GM23338 (cell line): ENCODE data around the gene DCT. TPM values are rescaled to one million over a fixed set of nuclear protein-coding genes. Genes with fewer than 3 reads are reported as not detected.

Experiments used
- ATAC-seq: fragments of 200-7000 bp; cut with Tn5 transposase; 3 replicates; pipeline ENCODE4 v1.9.1; 2020
- DNase-seq: peaks from one replicate; pipeline ENCODE4 v3.0.0-alpha.2; 2015; ENCODE audit warnings: low spot score
- H2AFZ ChIP-seq: fragments of 200-600 bp; sonication (generic); 2 replicates; pipeline ENCODE4 v1.8.0; 2016; ENCODE audit warnings: antibody characterized with exemption, mild to moderate bottlenecking, moderate library complexity
- H3F3A ChIP-seq: fragments of 200-600 bp; sonication (generic); replicated peaks from 2 replicates; pipeline ENCODE4 v1.8.0; 2017; ENCODE audit warnings: antibody characterized with exemption, mixed run types, low read depth
- H3K27ac ChIP-seq: fragments of 200-600 bp; sonication (generic); 2 replicates; pipeline ENCODE4 v1.6.1; 2016; ENCODE audit warnings: low read depth
- H3K27me3 ChIP-seq: fragments of 200-600 bp; sonication (generic); 2 replicates; pipeline ENCODE4 v1.8.0; 2016; ENCODE audit warnings: mild to moderate bottlenecking, mixed run types, moderate library complexity; ENCODE audit not compliant: insufficient read depth
- H3K36me3 ChIP-seq: fragments of 200-600 bp; sonication (generic); 2 replicates; pipeline ENCODE4 v1.8.0; 2016; ENCODE audit warnings: mild to moderate bottlenecking; ENCODE audit not compliant: insufficient read depth
- H3K4me1 ChIP-seq: fragments of 200-600 bp; sonication (generic); 2 replicates; pipeline ENCODE4 v1.8.0; 2016; ENCODE audit warnings: mild to moderate bottlenecking, moderate library complexity; ENCODE audit not compliant: insufficient read depth
- H3K4me2 ChIP-seq: fragments of 200-600 bp; sonication (generic); 2 replicates; pipeline ENCODE4 v1.7.1; 2017; ENCODE audit warnings: mixed run types
- H3K4me3 ChIP-seq: fragments of 200-600 bp; sonication (generic); 2 replicates; pipeline ENCODE4 v1.6.1; 2016; ENCODE audit warnings: mixed run types
- H3K79me2 ChIP-seq: fragments of 200-600 bp; sonication (generic); replicated peaks from 2 replicates; pipeline ENCODE4 v1.8.0; 2017; ENCODE audit warnings: mild to moderate bottlenecking; ENCODE audit not compliant: insufficient read depth
- H3K9me2 ChIP-seq: fragments of 200-600 bp; sonication (generic); 2 replicates; pipeline ENCODE4 v1.8.0; 2017; ENCODE audit not compliant: insufficient read depth
- H4K20me1 ChIP-seq: fragments of 200-600 bp; sonication (generic); replicated peaks from 2 replicates; pipeline ENCODE4 v1.8.0; 2017; ENCODE audit warnings: mild to moderate bottlenecking; ENCODE audit not compliant: insufficient read depth
- H3K27ac Mint-ChIP-seq: 2 replicates; pipeline ENCODE4 v1.8.0; 2020; ENCODE audit warnings: inconsistent platforms, mild to moderate bottlenecking, moderate library complexity, mixed read lengths
- H3K27me3 Mint-ChIP-seq: 3 replicates; pipeline ENCODE4 v1.8.0; 2022; ENCODE audit warnings: low read depth, mild to moderate bottlenecking, moderate library complexity, mixed read lengths, inconsistent platforms; ENCODE audit not compliant: insufficient read depth, poor library complexity
- H3K36me3 Mint-ChIP-seq: 3 replicates; pipeline ENCODE4 v1.8.0; 2021; ENCODE audit warnings: low read depth, mild to moderate bottlenecking, inconsistent platforms, moderate library complexity, mixed read lengths
- H3K4me1 Mint-ChIP-seq: 3 replicates; pipeline ENCODE4 v1.8.0; 2020; ENCODE audit warnings: mild to moderate bottlenecking, inconsistent platforms, mixed read lengths
- H3K4me3 Mint-ChIP-seq: 3 replicates; pipeline ENCODE4 v1.8.0; 2021; ENCODE audit warnings: moderate library complexity, mild to moderate bottlenecking, inconsistent platforms, mixed read lengths
- H3K9me3 Mint-ChIP-seq: 3 replicates; pipeline ENCODE4 v1.8.0; 2020; ENCODE audit warnings: moderate library complexity, mild to moderate bottlenecking, inconsistent platforms, mixed read lengths
- EZH2 ChIP-seq: fragments of 200-600 bp; sonication (generic); IDR thresholded peaks from one replicate; pipeline ENCODE4 v1.8.0; 2017; ENCODE audit warnings: antibody characterized with exemption, mild to moderate bottlenecking, low read depth; ENCODE audit not compliant: unreplicated experiment
- NANOG ChIP-seq: IDR thresholded peaks from 2 replicates; pipeline ENCODE4 v1.6.1; 2016; ENCODE audit warnings: antibody characterized with exemption, borderline replicate concordance
- POLR2AphosphoS5 ChIP-seq: IDR thresholded peaks from 2 replicates; pipeline ENCODE4 v1.6.1; 2016; ENCODE audit warnings: antibody characterized with exemption, low read depth
- STAT1 ChIP-seq: IDR thresholded peaks from one replicate; pipeline ENCODE4 v1.6.1; 2016; ENCODE audit warnings: antibody characterized with exemption; ENCODE audit not compliant: unreplicated experiment
- ZNF331 ChIP-seq: fragments of 250-450 bp; sonication (Bioruptor Pico); IDR thresholded peaks from 2 replicates; pipeline ENCODE4 v1.5.0; 2020; ENCODE audit warnings: low read depth, mild to moderate bottlenecking, moderate library complexity
- polyA plus RNA-seq: library from polyadenylated mRNA; unstranded; fragments of >200 nt; fragmentation: Nextera tagmentation; extraction: Ambion mirVana; gene quantifications from 2 replicates; pipeline ENCODE4 v1.2.1, GENCODE V29; 2016
- total RNA-seq: library from RNA; depleted of rRNA; stranded (reverse); fragments of >200 nt; shearing (Covaris generic); gene quantifications from 2 replicates; pipeline ENCODE4 v1.2.3, GENCODE V29; 2014
- TF ChIP-seq, protein P1 (sequence below): fragments of 250-450 bp; sonication (Bioruptor Pico); IDR thresholded peaks from 2 replicates; pipeline ENCODE4 v1.5.0; 2020; ENCODE audit warnings: mild to moderate bottlenecking, moderate library complexity
- TF ChIP-seq, protein P2 (sequence below): IDR thresholded peaks from 2 replicates; pipeline ENCODE4 v1.6.1; 2016; ENCODE audit warnings: antibody characterized with exemption

The DCT gene
- total and polyA plus RNA-seq, 2 experiments from 2014 or later, result 0.14 TPM; not detected in 1

DNA sequence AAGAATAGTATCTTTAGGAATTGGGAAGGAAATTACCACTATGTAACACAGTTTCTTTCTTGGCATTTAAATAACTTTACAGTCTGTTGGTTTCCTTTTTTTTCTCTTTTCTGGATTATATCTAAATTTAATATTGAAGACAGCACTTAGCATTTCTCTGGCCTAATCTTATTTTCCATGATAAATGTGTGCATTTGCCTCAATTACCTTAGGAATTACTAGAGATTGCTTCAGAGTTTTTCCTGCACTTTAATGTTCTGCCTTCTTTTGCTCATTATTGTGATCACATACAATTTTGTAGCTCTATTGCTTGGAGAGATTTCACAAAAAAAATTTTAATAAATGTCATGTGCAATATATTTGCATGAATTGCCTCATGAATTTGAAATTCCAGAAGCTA lies 25.1 kb downstream of the DCT start:
- H3K4me1 ChIP-seq, result no peaks in the 10 kb centered on the region
- Mint-ChIP-seq H3K27me3 (peaks cover 1% of the 10 kb centered on the region), H3K9me3 (no peaks in the 10 kb centered on the region), H3K27ac (no peak overlapping the region), H3K4me1 (no peaks in the 10 kb centered on the region), H3K4me3 (no peak overlapping the region), H3K36me3 (no peaks in the 10 kb centered on the region)
- no peaks in the 10 kb centered on the region for H3K9me2 ChIP-seq
- H3K4me2 ChIP-seq, result no peak overlapping the region
- no peak overlapping the region for H2AFZ ChIP-seq
- ATAC-seq (no peak), DNase-seq (no peak)
- H3K27ac ChIP-seq, result no peak overlapping the region
- no peak overlapping the region for H3K4me3 ChIP-seq
- no peaks in the 10 kb centered on the region; the same call in 1 of the 2 replicates for H4K20me1 ChIP-seq
- TF ChIP-seq EZH2, result no peak
- TF ChIP-seq, protein P1, sequence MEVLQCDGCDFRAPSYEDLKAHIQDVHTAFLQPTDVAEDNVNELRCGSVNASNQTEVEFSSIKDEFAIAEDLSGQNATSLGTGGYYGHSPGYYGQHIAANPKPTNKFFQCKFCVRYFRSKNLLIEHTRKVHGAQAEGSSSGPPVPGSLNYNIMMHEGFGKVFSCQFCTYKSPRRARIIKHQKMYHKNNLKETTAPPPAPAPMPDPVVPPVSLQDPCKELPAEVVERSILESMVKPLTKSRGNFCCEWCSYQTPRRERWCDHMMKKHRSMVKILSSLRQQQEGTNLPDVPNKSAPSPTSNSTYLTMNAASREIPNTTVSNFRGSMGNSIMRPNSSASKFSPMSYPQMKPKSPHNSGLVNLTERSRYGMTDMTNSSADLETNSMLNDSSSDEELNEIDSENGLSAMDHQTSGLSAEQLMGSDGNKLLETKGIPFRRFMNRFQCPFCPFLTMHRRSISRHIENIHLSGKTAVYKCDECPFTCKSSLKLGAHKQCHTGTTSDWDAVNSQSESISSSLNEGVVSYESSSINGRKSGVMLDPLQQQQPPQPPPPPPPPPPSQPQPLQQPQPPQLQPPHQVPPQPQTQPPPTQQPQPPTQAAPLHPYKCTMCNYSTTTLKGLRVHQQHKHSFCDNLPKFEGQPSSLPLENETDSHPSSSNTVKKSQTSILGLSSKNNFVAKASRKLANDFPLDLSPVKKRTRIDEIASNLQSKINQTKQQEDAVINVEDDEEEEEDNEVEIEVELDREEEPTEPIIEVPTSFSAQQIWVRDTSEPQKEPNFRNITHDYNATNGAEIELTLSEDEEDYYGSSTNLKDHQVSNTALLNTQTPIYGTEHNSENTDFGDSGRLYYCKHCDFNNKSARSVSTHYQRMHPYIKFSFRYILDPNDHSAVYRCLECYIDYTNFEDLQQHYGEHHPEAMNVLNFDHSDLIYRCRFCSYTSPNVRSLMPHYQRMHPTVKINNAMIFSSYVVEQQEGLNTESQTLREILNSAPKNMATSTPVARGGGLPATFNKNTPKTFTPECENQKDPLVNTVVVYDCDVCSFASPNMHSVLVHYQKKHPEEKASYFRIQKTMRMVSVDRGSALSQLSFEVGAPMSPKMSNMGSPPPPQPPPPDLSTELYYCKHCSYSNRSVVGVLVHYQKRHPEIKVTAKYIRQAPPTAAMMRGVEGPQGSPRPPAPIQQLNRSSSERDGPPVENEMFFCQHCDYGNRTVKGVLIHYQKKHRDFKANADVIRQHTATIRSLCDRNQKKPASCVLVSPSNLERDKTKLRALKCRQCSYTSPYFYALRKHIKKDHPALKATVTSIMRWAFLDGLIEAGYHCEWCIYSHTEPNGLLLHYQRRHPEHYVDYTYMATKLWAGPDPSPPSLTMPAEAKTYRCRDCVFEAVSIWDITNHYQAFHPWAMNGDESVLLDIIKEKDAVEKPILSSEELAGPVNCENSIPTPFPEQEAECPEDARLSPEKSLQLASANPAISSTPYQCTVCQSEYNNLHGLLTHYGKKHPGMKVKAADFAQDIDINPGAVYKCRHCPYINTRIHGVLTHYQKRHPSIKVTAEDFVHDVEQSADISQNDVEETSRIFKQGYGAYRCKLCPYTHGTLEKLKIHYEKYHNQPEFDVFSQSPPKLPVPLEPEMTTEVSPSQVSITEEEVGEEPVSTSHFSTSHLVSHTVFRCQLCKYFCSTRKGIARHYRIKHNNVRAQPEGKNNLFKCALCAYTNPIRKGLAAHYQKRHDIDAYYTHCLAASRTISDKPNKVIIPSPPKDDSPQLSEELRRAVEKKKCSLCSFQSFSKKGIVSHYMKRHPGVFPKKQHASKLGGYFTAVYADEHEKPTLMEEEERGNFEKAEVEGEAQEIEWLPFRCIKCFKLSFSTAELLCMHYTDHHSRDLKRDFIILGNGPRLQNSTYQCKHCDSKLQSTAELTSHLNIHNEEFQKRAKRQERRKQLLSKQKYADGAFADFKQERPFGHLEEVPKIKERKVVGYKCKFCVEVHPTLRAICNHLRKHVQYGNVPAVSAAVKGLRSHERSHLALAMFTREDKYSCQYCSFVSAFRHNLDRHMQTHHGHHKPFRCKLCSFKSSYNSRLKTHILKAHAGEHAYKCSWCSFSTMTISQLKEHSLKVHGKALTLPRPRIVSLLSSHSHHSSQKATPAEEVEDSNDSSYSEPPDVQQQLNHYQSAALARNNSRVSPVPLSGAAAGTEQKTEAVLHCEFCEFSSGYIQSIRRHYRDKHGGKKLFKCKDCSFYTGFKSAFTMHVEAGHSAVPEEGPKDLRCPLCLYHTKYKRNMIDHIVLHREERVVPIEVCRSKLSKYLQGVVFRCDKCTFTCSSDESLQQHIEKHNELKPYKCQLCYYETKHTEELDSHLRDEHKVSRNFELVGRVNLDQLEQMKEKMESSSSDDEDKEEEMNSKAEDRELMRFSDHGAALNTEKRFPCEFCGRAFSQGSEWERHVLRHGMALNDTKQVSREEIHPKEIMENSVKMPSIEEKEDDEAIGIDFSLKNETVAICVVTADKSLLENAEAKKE, result no peak
- TF ChIP-seq POLR2AphosphoS5, result no peak
- TF ChIP-seq ZNF331 (CRISPR knock-in tag), result no peak
- TF ChIP-seq, protein P2, sequence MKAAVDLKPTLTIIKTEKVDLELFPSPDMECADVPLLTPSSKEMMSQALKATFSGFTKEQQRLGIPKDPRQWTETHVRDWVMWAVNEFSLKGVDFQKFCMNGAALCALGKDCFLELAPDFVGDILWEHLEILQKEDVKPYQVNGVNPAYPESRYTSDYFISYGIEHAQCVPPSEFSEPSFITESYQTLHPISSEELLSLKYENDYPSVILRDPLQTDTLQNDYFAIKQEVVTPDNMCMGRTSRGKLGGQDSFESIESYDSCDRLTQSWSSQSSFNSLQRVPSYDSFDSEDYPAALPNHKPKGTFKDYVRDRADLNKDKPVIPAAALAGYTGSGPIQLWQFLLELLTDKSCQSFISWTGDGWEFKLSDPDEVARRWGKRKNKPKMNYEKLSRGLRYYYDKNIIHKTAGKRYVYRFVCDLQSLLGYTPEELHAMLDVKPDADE, result no peak
- TF ChIP-seq NANOG, result no peak
- no peak for TF ChIP-seq STAT1
- H3F3A ChIP-seq, result no peaks in the 10 kb centered on the region
- no peaks in the 10 kb centered on the region for H3K36me3 ChIP-seq
- no peaks in the 10 kb centered on the region for H3K27me3 ChIP-seq
- no peaks in the 10 kb centered on the region for H3K79me2 ChIP-seq
